GM12878 (cell line): ENCODE measurements around the gene ANKRD24. TPM values are rescaled to one million over a fixed set of nuclear protein-coding genes. Genes with fewer than 3 reads are reported as not detected.

Source experiments
- ASH2L ChIP-seq: fragments of 300-600, 200-600 bp; sonication (generic); IDR thresholded peaks from 2 replicates; pipeline ENCODE4 v1.6.1; 2017; ENCODE audit warnings: low read depth, mild to moderate bottlenecking, borderline replicate concordance
- CBX3 ChIP-seq: fragments of 200-600 bp; sonication (generic); IDR thresholded peaks from 2 replicates; pipeline ENCODE4 v1.6.1; 2016; ENCODE audit warnings: low read depth, borderline replicate concordance
- CEBPZ ChIP-seq: fragments of 150-350 bp; IDR thresholded peaks from 2 replicates; pipeline ENCODE4 v1.6.1; 2016; ENCODE audit warnings: low read depth, low read length
- CHD2 ChIP-seq: IDR thresholded peaks from 2 replicates; pipeline ENCODE4 v1.6.1; 2011; ENCODE audit warnings: low read depth, low read length, improper control_type of control experiment, borderline replicate concordance
- FOXM1 ChIP-seq: IDR thresholded peaks from 2 replicates; pipeline ENCODE4 v1.6.1; 2012; ENCODE audit warnings: low read depth, mild to moderate bottlenecking, inconsistent platforms, low read length, moderate library complexity
- IRF3 ChIP-seq: fragments of 450-650 bp; IDR thresholded peaks from 2 replicates; pipeline ENCODE4 v1.6.1; 2014; ENCODE audit warnings: mild to moderate bottlenecking
- IRF4 ChIP-seq: IDR thresholded peaks from 2 replicates; pipeline ENCODE4 v1.6.1; 2011; ENCODE audit warnings: low read depth, low read length
- NFXL1 ChIP-seq: fragments of 450-650 bp; IDR thresholded peaks from 2 replicates; pipeline ENCODE4 v1.6.1; 2017; ENCODE audit warnings: antibody characterized with exemption, mild to moderate bottlenecking, borderline replicate concordance
- RAD51 ChIP-seq: fragments of 450-650 bp; IDR thresholded peaks from 2 replicates; pipeline ENCODE4 v1.6.1; 2016; ENCODE audit warnings: moderate library complexity, mild to moderate bottlenecking, inconsistent platforms
- SIX5 ChIP-seq: IDR thresholded peaks from 2 replicates; pipeline ENCODE4 v1.6.1; 2011; ENCODE audit warnings: mild to moderate bottlenecking, low read depth, low read length, moderate library complexity; ENCODE audit not compliant: severe bottlenecking
- SMAD5 ChIP-seq: IDR thresholded peaks from 2 replicates; pipeline ENCODE4 v1.6.1; 2016; ENCODE audit warnings: antibody characterized with exemption, low read depth
- SPI1 ChIP-seq: IDR thresholded peaks from 2 replicates; pipeline ENCODE4 v1.6.1; 2011; ENCODE audit warnings: low read depth, mild to moderate bottlenecking, low read length, moderate library complexity, borderline replicate concordance; ENCODE audit not compliant: insufficient read depth
- TARDBP ChIP-seq: IDR thresholded peaks from 2 replicates; pipeline ENCODE4 v1.6.1; 2016; ENCODE audit warnings: borderline replicate concordance
- TCF3 ChIP-seq: IDR thresholded peaks from 2 replicates; pipeline ENCODE4 v1.6.1; 2012; ENCODE audit warnings: low read depth, mild to moderate bottlenecking, low read length, borderline replicate concordance; ENCODE audit not compliant: insufficient read depth
- ZNF384 ChIP-seq: IDR thresholded peaks from 2 replicates; pipeline ENCODE4 v1.6.1; 2012; ENCODE audit warnings: low read depth, mild to moderate bottlenecking, low read length, improper control_type of control experiment, borderline replicate concordance
- ZNF592 ChIP-seq: fragments of 450-650 bp; IDR thresholded peaks from 2 replicates; pipeline ENCODE4 v1.6.1; 2017; ENCODE audit warnings: mild to moderate bottlenecking, moderate library complexity
- polyA plus RNA-seq, 11 experiments: library from polyadenylated mRNA; depleted of rRNA in 4 of 11; unstranded in 6 of 11; stranded (reverse) in 5 of 11; fragments of >200 nt; fragmentation: Nextera tagmentation in 4 of 11; fragmentation: Illumina TruSeq in 1 of 11; extraction: Ambion mirVana in 4 of 11; extraction: Trizol in 1 of 11; gene quantifications; 1 replicate in 1 of 11; 2 replicates in 10 of 11; pipeline versions ENCODE4 v1.2.1 to v1.2.3, GENCODE V29; 2011 to 2016; ENCODE audit warnings: inconsistent platforms in 2 of 11, missing spikeins in 2 of 11, low read depth in 1 of 11
- total RNA-seq, 4 experiments: library from RNA; depleted of rRNA in 3 of 4; stranded (reverse); fragments of >200 nt in 3 of 4; fragmentation: Illumina TruSeq in 1 of 4; extraction: Trizol in 1 of 4; gene quantifications; 2 replicates each; pipeline versions ENCODE4 v1.2.1 to v1.2.3, GENCODE V29; 2013 to 2021
- TF ChIP-seq, protein P1 (sequence below): fragments of 450-650 bp; IDR thresholded peaks from 2 replicates; pipeline ENCODE4 v1.6.1; 2016; ENCODE audit warnings: mild to moderate bottlenecking
- TF ChIP-seq, protein P2 (sequence below): IDR thresholded peaks from 2 replicates; pipeline ENCODE4 v1.6.1; 2011; ENCODE audit warnings: borderline replicate concordance, low read depth, mild to moderate bottlenecking, moderate library complexity, mixed read lengths, low read length; ENCODE audit not compliant: insufficient read depth; ENCODE audit errors: extremely low read length

Gene ANKRD24
- total and polyA plus RNA-seq, 10 of the 15 experiments (the other 5 are each of a cell fraction or from before 2014, with no cell fraction given): 0.02 to 0.59 (median 0.35) TPM; not detected in 1

DNA sequence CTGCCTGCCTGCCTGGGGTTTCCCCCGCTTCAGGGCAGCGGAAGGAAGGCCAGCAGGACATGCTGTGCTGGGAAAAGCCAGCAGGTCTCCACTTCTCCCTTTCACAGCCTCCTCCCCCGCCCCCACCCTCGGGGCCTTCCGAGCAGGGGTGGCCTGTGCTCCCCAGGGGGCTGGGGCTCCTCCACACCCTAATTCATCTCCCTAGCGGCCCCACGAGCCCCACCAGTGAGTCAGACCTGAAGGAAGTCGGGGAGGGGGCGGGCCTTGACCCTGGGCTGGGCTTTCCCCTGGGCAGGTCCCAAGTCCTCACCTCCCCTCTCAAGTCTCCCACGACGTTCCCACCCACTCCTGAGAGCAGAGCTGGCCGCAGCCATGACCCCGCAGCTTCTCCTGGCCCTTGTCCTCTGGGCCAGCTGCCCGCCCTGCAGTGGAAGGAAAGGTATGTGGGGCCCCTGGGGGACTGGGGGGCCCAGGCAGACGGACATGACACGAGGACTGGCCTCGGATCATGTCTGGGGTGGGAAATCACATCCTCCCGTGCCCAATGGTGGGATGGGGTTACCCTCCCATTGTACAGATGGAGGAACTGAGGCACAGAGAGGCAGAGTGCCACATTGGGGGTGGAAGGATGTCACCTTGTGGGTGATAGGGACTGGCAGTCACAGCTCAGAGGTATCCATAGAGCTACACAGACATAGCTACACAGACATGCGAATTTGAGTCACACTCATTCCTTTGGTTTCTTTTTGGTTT lies 46.9 kb downstream of the ANKRD24 start, which contains the start of gene EBI3 (continued):
- no peak for TF ChIP-seq ZNF384
- TF ChIP-seq ASH2L: no peak
- no peak for TF ChIP-seq CBX3
- TF ChIP-seq SMAD5: no peak; the same call in 1 of the 2 replicates
- no peak for TF ChIP-seq ZNF592
- TF ChIP-seq FOXM1: peak; percentile 55; the same call in 1 of the 2 replicates
- TF ChIP-seq RAD51: 0 out of 2 replicates have a peak, but pooled peaks have one; percentile 6
- no peak for TF ChIP-seq IRF3
- no peak for TF ChIP-seq SIX5
- TF ChIP-seq CHD2: peak; percentile 78; the same call in 1 of the 2 replicates
- TF ChIP-seq, protein P1, sequence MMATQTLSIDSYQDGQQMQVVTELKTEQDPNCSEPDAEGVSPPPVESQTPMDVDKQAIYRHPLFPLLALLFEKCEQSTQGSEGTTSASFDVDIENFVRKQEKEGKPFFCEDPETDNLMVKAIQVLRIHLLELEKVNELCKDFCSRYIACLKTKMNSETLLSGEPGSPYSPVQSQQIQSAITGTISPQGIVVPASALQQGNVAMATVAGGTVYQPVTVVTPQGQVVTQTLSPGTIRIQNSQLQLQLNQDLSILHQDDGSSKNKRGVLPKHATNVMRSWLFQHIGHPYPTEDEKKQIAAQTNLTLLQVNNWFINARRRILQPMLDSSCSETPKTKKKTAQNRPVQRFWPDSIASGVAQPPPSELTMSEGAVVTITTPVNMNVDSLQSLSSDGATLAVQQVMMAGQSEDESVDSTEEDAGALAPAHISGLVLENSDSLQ: peak; percentile 59
- no peak for TF ChIP-seq TCF3
- no peak; the same call in 1 of the 2 replicates for TF ChIP-seq TARDBP
- TF ChIP-seq, protein P2, sequence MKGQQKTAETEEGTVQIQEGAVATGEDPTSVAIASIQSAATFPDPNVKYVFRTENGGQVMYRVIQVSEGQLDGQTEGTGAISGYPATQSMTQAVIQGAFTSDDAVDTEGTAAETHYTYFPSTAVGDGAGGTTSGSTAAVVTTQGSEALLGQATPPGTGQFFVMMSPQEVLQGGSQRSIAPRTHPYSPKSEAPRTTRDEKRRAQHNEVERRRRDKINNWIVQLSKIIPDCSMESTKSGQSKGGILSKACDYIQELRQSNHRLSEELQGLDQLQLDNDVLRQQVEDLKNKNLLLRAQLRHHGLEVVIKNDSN: no peak
- TF ChIP-seq SPI1: peak; percentile 80; the same call in 1 of the 2 replicates
- TF ChIP-seq CEBPZ: no peak
- peak; percentile 100 for TF ChIP-seq NFXL1
- no peak for TF ChIP-seq IRF4
